Medulla oblongata (tissue), 1 donor: ENCODE measurements around the gene GRIP1.
A peak's percentile ranks its signal among the peaks of the same experiment; 100 is the strongest.

Experiments
- DNase-seq: peaks from one replicate; pipeline ENCODE4 v3.0.0-alpha.2; 2015; ENCODE audit errors: extremely low spot score

GRIP1 gene

DNA sequence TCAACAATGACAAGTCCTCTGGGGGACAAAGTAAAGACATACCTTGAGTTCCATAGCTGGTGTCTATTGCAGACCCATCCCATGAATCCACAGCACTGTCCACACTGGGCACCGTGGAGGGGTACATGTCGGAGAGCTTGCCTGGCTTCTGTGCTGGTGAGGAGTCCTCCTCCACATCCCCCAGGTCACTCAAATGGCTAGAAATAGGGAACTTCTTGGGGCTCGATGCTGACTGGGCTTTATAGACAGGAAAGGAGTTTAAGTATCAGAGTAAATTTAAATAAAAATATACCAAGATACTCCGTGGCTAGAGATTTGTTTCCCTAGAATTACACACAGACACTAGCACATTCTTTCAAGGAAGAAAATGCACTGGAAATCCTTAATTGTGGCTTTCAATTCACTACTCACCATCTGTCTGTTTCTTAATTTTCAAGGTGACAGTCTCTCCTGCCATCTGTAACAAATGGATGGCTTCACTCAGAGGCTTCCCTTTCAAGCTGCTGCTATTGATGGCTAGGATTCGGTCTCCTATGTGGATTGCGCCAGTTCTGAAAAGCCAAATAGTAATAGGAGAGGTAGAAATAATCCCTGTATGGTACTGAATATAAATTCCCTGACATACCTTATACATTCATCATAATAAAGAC, 286.5 kb downstream of the GRIP1 start:
- no peak for DNase-seq

DNA sequence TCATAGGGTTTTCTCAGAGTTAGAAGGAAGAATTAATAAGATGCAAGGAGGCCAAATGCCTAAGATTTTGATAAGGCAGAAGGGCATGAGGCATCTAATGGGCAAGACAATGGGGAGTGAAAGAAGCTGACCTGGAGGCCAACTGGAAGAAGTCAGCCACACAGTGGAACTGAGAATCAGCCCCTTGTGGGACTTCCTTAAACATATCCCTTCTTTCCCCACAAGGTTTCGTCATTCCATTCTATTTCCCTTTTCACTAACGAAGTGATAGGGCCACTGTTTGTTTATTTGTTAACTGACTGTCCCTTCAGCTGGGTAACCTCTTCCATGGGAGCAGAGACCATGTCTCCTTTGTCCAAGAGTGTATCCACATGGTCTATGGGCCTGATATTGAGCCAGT, 290.4 kb downstream of the GRIP1 start:
- peak; percentile 54 for DNase-seq

GRCh38 chr12:66387117-66387516, 291.8 kb downstream of the GRIP1 start:
- no peak for DNase-seq

DNA sequence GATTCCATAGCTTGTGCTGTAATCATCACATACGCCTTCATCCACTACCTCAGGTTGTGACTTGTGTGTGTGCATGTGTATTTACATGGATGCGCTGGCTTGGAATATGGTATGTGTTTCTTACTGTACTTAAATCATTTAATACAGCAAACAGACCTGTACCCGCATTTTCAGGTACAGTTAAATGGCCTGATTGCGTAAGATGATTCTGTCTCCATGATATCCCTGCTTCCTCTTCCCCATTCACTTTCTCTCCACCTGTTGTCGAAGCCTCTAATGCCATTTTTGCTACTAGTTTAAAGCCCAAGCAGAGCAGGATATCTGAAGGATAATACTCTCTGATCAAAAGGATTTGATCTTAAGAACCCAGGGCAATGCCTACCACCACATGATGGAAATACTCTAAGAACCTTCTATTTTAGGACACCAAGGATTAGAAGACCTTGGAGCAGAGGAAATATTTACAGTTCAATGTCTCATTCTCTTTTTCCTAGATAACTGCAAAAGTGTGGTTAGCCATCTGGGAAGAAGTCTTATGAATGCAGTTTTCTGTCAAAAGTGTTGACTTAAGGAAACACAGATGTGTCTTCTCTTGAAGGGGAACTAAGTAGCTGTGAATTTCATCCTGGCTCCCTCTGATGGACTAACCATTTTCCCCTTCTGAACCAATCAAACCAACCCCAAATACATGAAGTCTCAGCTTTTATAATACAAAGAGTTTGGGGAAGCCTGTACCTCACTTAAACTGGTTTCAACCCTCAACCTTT, 297.9 kb downstream of the GRIP1 start:
- no peak for DNase-seq

- no peak for DNase-seq
Observed at GRCh38 chr12:66379616-66380015, 299.3 kb downstream of the GRIP1 start.

GRCh38 chr12:66375560-66375959, 303.3 kb downstream of the GRIP1 start:
- DNase-seq = no peak

DNA sequence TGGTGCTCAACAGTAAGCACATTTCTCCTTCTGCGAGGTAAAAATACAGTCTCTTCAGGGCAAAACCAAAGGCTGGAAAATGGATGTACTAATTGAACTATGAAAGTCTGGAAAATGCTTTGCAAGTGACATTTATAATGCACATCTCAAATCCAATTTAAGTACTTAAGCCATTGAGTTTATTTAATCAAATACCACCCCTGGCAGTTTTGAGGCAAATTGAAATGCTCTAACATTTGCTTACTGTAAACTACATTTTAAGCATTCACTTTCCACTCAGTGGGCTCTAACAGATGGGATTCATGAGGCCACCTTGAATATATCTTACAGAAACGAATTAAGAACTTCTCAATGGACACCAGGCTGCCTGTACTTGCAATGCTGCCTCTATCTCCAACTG, 306.9 kb downstream of the GRIP1 start:
- no peak for DNase-seq

DNA sequence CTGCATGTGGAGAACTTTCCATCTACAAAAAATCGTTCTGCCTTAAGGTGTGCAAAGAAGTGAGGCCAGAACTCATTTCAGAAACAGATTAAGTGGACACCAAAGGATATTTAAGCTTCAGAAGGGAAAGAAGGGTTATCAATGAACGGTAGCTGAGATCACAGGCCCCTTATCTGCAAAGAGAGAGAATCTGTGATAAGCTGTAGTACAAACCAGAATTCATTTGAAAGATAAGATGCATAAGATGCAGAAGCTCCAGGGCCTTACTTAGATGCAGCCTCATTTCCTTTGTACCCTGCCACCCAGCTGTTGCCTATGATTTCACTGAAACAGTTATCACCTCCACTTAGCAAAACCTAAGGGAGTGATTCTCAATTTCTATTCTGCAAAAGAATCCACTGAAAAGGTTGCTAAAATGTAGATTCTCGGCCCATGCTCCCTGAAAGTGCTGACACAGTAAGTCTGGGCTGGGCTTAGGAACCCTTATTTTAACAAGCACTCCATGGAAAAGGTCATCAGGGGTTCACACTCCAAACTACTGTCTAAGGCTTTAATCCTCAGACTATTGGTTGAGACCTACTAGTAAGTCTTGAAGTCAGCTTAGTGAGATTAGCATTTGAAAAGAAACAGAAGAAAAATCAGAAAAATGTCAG, 311.7 kb downstream of the GRIP1 start:
- no peak for DNase-seq

DNA sequence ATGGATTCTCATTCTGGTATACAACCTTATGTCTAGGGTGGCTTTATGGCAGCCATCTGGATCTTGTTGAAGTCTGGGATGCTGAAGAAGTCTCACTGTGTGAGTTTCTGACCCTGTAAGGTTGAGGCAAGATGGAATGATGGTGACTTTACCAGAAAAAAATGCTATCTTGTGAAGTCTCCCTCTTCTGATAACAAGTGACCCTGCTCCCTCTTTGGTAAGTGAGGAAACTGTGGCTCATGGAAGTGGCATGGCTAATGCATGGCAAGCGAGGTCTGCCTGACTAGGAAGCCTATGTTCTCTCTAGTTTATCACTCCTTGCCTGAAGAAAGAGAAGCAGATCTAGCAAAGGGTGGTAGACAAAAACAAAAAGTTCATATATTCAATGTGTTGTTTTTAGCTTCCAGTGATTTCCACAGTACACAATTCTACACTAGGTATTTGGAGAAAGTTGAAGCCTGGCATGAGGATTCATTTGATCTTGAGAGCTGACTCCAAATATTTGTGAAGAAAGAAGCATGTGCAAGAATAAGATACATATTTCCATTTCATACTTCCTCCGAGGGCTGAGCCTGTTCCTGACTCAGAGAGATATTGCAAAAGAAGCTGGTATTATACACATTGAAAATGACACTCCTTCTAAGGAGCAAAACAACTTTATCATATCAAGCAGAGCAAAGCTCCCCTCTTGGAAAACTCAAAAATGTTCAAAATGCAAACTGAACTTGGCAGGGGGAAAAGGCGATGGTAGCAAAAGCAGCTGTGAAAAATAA, 313.0 kb downstream of the GRIP1 start:
- DNase-seq = no peak

DNA sequence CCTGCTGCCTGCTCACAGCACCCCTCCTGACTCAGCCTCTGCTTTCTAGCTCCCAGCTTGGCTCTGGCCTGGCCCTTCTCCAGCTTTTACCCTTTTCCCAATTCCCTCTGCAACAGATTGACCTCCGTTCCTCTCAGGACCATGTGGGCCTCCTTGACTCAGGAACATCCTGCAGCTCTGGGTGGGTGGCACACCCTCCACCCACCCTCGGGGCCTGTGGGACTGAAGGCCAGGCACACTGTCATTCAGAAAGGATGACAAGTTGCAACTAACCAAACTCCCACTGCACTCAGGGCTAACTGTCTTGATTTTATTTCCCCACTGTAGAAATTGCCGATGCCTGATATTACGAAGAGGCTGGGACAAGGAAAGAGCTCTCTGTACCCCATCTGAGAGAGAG, 317.2 kb downstream of the GRIP1 start:
- DNase-seq = no peak

- DNase-seq = no peak
Observed at GRCh38 chr12:66359300-66359699, 319.6 kb downstream of the GRIP1 start.

DNA sequence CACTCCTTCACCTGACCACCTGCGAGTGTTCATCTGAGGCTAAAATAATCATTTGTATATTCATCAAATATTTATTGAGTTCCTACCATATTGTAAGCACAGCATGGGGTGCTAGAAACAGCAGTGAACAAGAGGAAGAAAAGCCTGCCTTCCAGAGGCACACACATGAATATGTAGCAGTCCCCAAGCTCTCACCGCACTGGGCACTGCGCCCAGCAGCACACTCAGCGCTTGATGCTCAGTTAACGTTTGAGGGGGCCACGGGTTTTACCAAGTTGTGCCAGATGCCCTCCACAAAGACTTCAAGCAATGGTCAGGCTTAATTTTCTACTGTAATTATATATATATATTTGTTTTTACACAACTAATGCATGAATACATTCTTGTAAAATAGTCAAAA, 324.6 kb downstream of the GRIP1 start:
- DNase-seq = peak; percentile 43

DNA sequence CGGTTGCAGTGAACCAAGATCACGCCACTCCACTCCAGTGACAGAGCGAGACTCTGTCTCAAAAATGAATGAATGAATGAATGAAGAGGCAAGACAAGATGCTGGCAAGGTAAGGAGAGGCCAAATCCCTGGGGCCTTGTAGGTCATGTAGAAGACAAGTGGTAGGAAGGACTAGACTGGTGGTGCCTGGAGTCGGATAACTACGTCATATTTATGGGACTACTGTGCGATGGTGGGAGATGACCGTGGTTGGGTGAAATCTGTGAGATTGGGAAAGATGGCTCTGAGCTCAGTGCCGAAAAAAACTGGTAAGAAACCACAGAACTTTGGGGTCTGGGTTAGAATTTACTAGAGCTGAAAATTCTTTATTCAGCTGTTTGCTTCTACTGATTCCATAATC, 326.0 kb downstream of the GRIP1 start:
- DNase-seq = no peak

GRCh38 chr12:66352197-66352596, 326.7 kb downstream of the GRIP1 start:
- peak; percentile 27 for DNase-seq

- DNase-seq = no peak
Observed at GRCh38 chr12:66351301-66351700, 327.6 kb downstream of the GRIP1 start.

- DNase-seq = no peak
Observed at GRCh38 chr12:66345956-66346355, 332.9 kb downstream of the GRIP1 start.

GRCh38 chr12:66345212-66345611, 333.7 kb downstream of the GRIP1 start:
- no peak for DNase-seq

DNA sequence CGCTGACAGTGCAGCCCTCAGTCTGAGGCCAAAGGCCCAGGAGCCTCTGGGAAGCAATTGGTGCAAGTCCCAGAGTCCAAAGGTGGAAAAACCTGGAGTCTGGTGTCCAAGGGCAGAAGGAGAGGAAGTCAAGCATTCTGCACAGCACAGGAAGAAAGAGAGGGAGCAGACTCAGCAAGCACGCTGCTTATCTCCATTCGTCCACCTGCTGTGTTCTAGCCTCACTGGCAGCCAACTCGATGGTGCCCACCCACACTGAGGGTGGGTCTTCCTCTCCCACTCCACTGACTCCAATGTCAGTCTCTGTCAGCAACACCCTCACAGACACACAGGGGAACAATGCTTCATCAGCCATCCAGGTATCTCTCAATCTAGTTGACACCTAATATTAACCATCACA, 337.8 kb downstream of the GRIP1 start:
- no peak for DNase-seq

- no peak for DNase-seq
Observed at GRCh38 chr12:66340131-66340530, 338.7 kb downstream of the GRIP1 start.

DNA sequence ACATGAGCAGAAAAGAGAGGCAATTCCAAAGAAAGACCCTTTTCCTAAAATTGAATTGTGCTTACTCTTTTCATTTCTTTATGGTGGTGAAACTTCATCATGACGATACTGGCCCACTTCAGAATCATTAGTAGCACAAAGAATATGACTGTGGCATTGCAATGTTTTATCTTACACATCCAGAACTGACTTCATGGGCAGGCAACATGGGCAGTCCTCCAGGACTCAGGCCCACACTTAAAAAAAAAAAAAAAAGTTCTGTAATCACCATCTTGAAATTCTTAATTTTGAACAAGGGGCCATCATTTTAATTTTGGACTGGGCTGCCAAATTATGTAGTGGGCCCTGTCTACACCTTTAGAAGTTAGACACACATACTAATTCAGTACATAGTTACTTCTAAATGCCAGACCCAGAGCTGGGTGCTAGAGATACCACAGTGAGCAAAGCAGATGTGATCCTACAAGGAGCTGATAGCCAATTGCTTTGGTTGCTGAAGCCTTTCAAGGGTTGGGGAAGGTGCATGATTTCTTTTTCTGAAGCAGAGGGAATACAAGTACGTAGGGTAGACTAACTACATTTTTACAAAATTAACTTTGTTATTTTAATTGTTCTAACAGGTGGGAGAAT, 341.4 kb downstream of the GRIP1 start:
- DNase-seq = no peak

GRCh38 chr12:66335746-66336145, 343.1 kb downstream of the GRIP1 start:
- no peak for DNase-seq

- DNase-seq = no peak
Observed at GRCh38 chr12:66331814-66332213, 347.1 kb downstream of the GRIP1 start.
